ENCODE data around the gene MDK.

Gene MDK

GRCh38 chr11:46339816-46340215 lies 41.7 kb upstream of the MDK start:
- WGBS: 82% methylated on average over 2 of the region's 2 CpGs
- Histone ChIP-seq H3K4me1 (ENCODE audit: control insufficient read depth, insufficient read depth, low read depth, low read length) (peaks cover 27% of the 10 kb centered on the region), H3K14ac (ENCODE audit: low read length in 2 of 2) (no peak overlapping the region), H3K18ac (ENCODE audit: low read depth in 1 of 2, low read length in 2 of 2) (no peak overlapping the region), H2BK120ac (ENCODE audit: low read depth, low read length) (no peak overlapping the region), H3K36me3 (ENCODE audit: control insufficient read depth in 1 of 2, insufficient read depth in 2 of 2, low read depth in 1 of 2, low read length in 2 of 2) (no peaks in the 10 kb centered on the region), H3K23ac (ENCODE audit: low read length in 2 of 2) (no peak overlapping the region), H4K91ac (ENCODE audit: low read length) (no peak overlapping the region), H3K4ac (ENCODE audit: low read depth in 1 of 2, low read length in 2 of 2) (peak overlapping the region in 1 of 2 experiments; percentile 54), H3K27ac (ENCODE audit: low read length, poor library complexity, severe bottlenecking) (no peak overlapping the region), H3K4me2 (ENCODE audit: low read length, poor library complexity, severe bottlenecking) (no peak overlapping the region), H2BK15ac (ENCODE audit: low read depth, poor library complexity, severe bottlenecking) (peak overlapping the region; percentile 40), H2BK5ac (ENCODE audit: low read depth, low read length, poor library complexity, severe bottlenecking) (no peak overlapping the region), H3K27me3 (ENCODE audit: control insufficient read depth in 1 of 2, insufficient read depth in 1 of 2, low read length in 2 of 2) (peaks cover 4 to 36% of the 10 kb centered on the region in 2 experiments), H2AFZ (ENCODE audit: low read depth, low read length) (no peak overlapping the region), H3K9ac (ENCODE audit: low read length) (no peak overlapping the region), H2AK5ac (ENCODE audit: low read length, severe bottlenecking) (no peak overlapping the region), H3K9me3 (ENCODE audit: control insufficient read depth, low read length) (no peaks in the 10 kb centered on the region), H4K8ac (ENCODE audit: low read length) (no peak overlapping the region), H3K79me1 (replicated peaks; ENCODE audit: low read length, poor library complexity, severe bottlenecking) (no peaks in the 10 kb centered on the region), H2BK12ac (ENCODE audit: low read length in 2 of 2) (no peak overlapping the region), H3K4me3 (ENCODE audit: insufficient read depth in 1 of 2, low read depth in 1 of 2, low read length in 2 of 2) (no peak overlapping the region)
- no peak for DNase-seq

GRCh38 chr11:46341454-46341853 lies 40.0 kb upstream of the MDK start:
- Histone ChIP-seq H3K14ac (ENCODE audit: low read length in 2 of 2) (no peak overlapping the region), H3K9me3 (ENCODE audit: control insufficient read depth, low read length) (no peaks in the 10 kb centered on the region), H2BK5ac (ENCODE audit: low read depth, low read length, poor library complexity, severe bottlenecking) (no peak overlapping the region), H3K4me1 (ENCODE audit: control insufficient read depth, insufficient read depth, low read depth, low read length) (peaks cover 22% of the 10 kb centered on the region), H2BK12ac (ENCODE audit: low read length in 2 of 2) (peak overlapping the region; percentile 12 to 92), H3K4me3 (ENCODE audit: insufficient read depth in 1 of 2, low read depth in 1 of 2, low read length in 2 of 2) (no peak overlapping the region), H3K27ac (ENCODE audit: low read length, poor library complexity, severe bottlenecking) (no peak overlapping the region), H3K18ac (ENCODE audit: low read depth in 1 of 2, low read length in 2 of 2) (peak overlapping the region; percentile 11 to 37), H3K23ac (ENCODE audit: low read length in 2 of 2) (no peak overlapping the region), H2BK15ac (ENCODE audit: low read depth, poor library complexity, severe bottlenecking) (no peak overlapping the region), H2AK5ac (ENCODE audit: low read length, severe bottlenecking) (no peak overlapping the region), H4K91ac (ENCODE audit: low read length) (peak overlapping the region; percentile 91), H4K8ac (ENCODE audit: low read length) (peak overlapping the region; percentile 76), H3K27me3 (ENCODE audit: control insufficient read depth in 1 of 2, insufficient read depth in 1 of 2, low read length in 2 of 2) (peaks cover 0 to 42% of the 10 kb centered on the region in 2 experiments), H3K36me3 (ENCODE audit: control insufficient read depth in 1 of 2, insufficient read depth in 2 of 2, low read depth in 1 of 2, low read length in 2 of 2) (no peaks in the 10 kb centered on the region), H3K9ac (ENCODE audit: low read length) (no peak overlapping the region), H2AFZ (ENCODE audit: low read depth, low read length) (no peak overlapping the region), H3K4me2 (ENCODE audit: low read length, poor library complexity, severe bottlenecking) (no peak overlapping the region), H2BK120ac (ENCODE audit: low read depth, low read length) (no peak overlapping the region), H3K4ac (ENCODE audit: low read depth in 1 of 2, low read length in 2 of 2) (peak overlapping the region in 1 of 2 experiments; percentile 9), H3K79me1 (replicated peaks; ENCODE audit: low read length, poor library complexity, severe bottlenecking) (no peaks in the 10 kb centered on the region)
- 94% methylated on average over 3 of the region's 3 CpGs for WGBS
- DNase-seq: no peak

GRCh38 chr11:46342239-46342638 lies 39.2 kb upstream of the MDK start:
- no peak overlapping the region for H3K9ac ChIP-seq (ENCODE audit: low read length)
- no peak overlapping the region for H3K4me3 ChIP-seq (ENCODE audit: insufficient read depth in 1 of 2, low read depth in 1 of 2, low read length in 2 of 2)
- peak overlapping the region; percentile 78 for H4K8ac ChIP-seq (ENCODE audit: low read length)
- H3K23ac ChIP-seq (ENCODE audit: low read length in 2 of 2): no peak overlapping the region
- no peak overlapping the region for H2AFZ ChIP-seq (ENCODE audit: low read depth, low read length)
- H2AK5ac ChIP-seq (ENCODE audit: low read length, severe bottlenecking): no peak overlapping the region
- H2BK12ac ChIP-seq (ENCODE audit: low read length in 2 of 2): peak overlapping the region; percentile 69 to 81
- no peak overlapping the region for H3K4me2 ChIP-seq (ENCODE audit: low read length, poor library complexity, severe bottlenecking)
- H2BK15ac ChIP-seq (ENCODE audit: low read depth, poor library complexity, severe bottlenecking): peak overlapping the region; percentile 71
- peak overlapping the region; percentile 71 for H2BK120ac ChIP-seq (ENCODE audit: low read depth, low read length)
- H3K27me3 ChIP-seq (ENCODE audit: control insufficient read depth in 1 of 2, insufficient read depth in 1 of 2, low read length in 2 of 2): peaks cover 0 to 42% of the 10 kb centered on the region in 2 experiments
- no peaks in the 10 kb centered on the region for H3K9me3 ChIP-seq (ENCODE audit: control insufficient read depth, low read length)
- H3K4me1 ChIP-seq (ENCODE audit: control insufficient read depth, insufficient read depth, low read depth, low read length): peaks cover 25% of the 10 kb centered on the region
- peak; percentile 42 for DNase-seq
- H3K79me1 ChIP-seq (replicated peaks; ENCODE audit: low read length, poor library complexity, severe bottlenecking): no peaks in the 10 kb centered on the region
- peak overlapping the region; percentile 42 to 70 for H3K18ac ChIP-seq (ENCODE audit: low read depth in 1 of 2, low read length in 2 of 2)
- peak overlapping the region; percentile 65 for H4K91ac ChIP-seq (ENCODE audit: low read length)
- peak overlapping the region; percentile 5 to 33 for H3K4ac ChIP-seq (ENCODE audit: low read depth in 1 of 2, low read length in 2 of 2)
- WGBS: 25% methylated on average over 5 of the region's 5 CpGs
- no peak overlapping the region for H3K27ac ChIP-seq (ENCODE audit: low read length, poor library complexity, severe bottlenecking)
- H3K14ac ChIP-seq (ENCODE audit: low read length in 2 of 2): peak overlapping the region in 1 of 2 experiments; percentile 90
- H3K36me3 ChIP-seq (ENCODE audit: control insufficient read depth in 1 of 2, insufficient read depth in 2 of 2, low read depth in 1 of 2, low read length in 2 of 2): no peaks in the 10 kb centered on the region
- H2BK5ac ChIP-seq (ENCODE audit: low read depth, low read length, poor library complexity, severe bottlenecking): no peak overlapping the region

- no peak overlapping the region for H4K91ac ChIP-seq (ENCODE audit: low read length)
- WGBS: 89% methylated on average over 3 of the region's 3 CpGs
- peak overlapping the region; percentile 39 for H2BK120ac ChIP-seq (ENCODE audit: low read depth, low read length)
- H3K27me3 ChIP-seq (ENCODE audit: control insufficient read depth in 1 of 2, insufficient read depth in 1 of 2, low read length in 2 of 2): peaks cover 0 to 42% of the 10 kb centered on the region in 2 experiments
- no peaks in the 10 kb centered on the region for H3K9me3 ChIP-seq (ENCODE audit: control insufficient read depth, low read length)
- H2BK12ac ChIP-seq (ENCODE audit: low read length in 2 of 2): no peak overlapping the region
- H3K27ac ChIP-seq (ENCODE audit: low read length, poor library complexity, severe bottlenecking): no peak overlapping the region
- no peak overlapping the region for H4K8ac ChIP-seq (ENCODE audit: low read length)
- no peak overlapping the region for H2BK5ac ChIP-seq (ENCODE audit: low read depth, low read length, poor library complexity, severe bottlenecking)
- no peak overlapping the region for H3K14ac ChIP-seq (ENCODE audit: low read length in 2 of 2)
- peaks cover 6% of the 10 kb centered on the region for H3K79me1 ChIP-seq (replicated peaks; ENCODE audit: low read length, poor library complexity, severe bottlenecking)
- H3K4me1 ChIP-seq (ENCODE audit: control insufficient read depth, insufficient read depth, low read depth, low read length): peaks cover 30% of the 10 kb centered on the region
- no peak overlapping the region for H2BK15ac ChIP-seq (ENCODE audit: low read depth, poor library complexity, severe bottlenecking)
- no peaks in the 10 kb centered on the region for H3K36me3 ChIP-seq (ENCODE audit: control insufficient read depth in 1 of 2, insufficient read depth in 2 of 2, low read depth in 1 of 2, low read length in 2 of 2)
- H3K23ac ChIP-seq (ENCODE audit: low read length in 2 of 2): no peak overlapping the region
- DNase-seq: no peak
- no peak overlapping the region for H3K4me3 ChIP-seq (ENCODE audit: insufficient read depth in 1 of 2, low read depth in 1 of 2, low read length in 2 of 2)
- H2AFZ ChIP-seq (ENCODE audit: low read depth, low read length): no peak overlapping the region
- H2AK5ac ChIP-seq (ENCODE audit: low read length, severe bottlenecking): no peak overlapping the region
- no peak overlapping the region for H3K4me2 ChIP-seq (ENCODE audit: low read length, poor library complexity, severe bottlenecking)
- no peak overlapping the region for H3K9ac ChIP-seq (ENCODE audit: low read length)
- H3K18ac ChIP-seq (ENCODE audit: low read depth in 1 of 2, low read length in 2 of 2): peak overlapping the region in 1 of 2 experiments; percentile 47
- H3K4ac ChIP-seq (ENCODE audit: low read depth in 1 of 2, low read length in 2 of 2): no peak overlapping the region
These were observed 37.9 kb upstream of the MDK start for GRCh38 chr11:46343520-46343919.
